Activated T-cell treated with anti-CD3 and anti-CD28 coated beads for 24 hours (primary cell): ENCODE results near the gene BANP.
"Not testable (repeated sequence)": the region's sequence is repeated elsewhere in the genome, so short reads cannot be mapped to it uniquely, and the experiment has no call there.

Experiments
- DNase-seq: peaks from one replicate; pipeline ENCODE4 v3.0.0-alpha.2; 2020; ENCODE audit warnings: low read depth

The BANP gene

GRCh38 chr16:88047462-88047861 is 96.2 kb downstream of the BANP start:
- no peak for DNase-seq

GRCh38 chr16:88048985-88049384 is 97.8 kb downstream of the BANP start:
- no peak for DNase-seq

GRCh38 chr16:88049561-88050545 is 98.6 kb downstream of the BANP start:
- no peak for DNase-seq

GRCh38 chr16:88050952-88051660 is 99.9 kb downstream of the BANP start:
- DNase-seq, result no peak

- DNase-seq, result no peak
Observed at GRCh38 chr16:88052661-88053060, 101.4 kb downstream of the BANP start.

- not testable (repeated sequence) for DNase-seq
Observed at GRCh38 chr16:88053479-88053878, 102.2 kb downstream of the BANP start.

GRCh38 chr16:88055356-88055755 is 104.1 kb downstream of the BANP start:
- DNase-seq, result no peak

GRCh38 chr16:88056212-88056611 is 105.0 kb downstream of the BANP start:
- no peak for DNase-seq

- DNase-seq, result no peak
Observed at GRCh38 chr16:88057656-88058055, 106.4 kb downstream of the BANP start.

- no peak for DNase-seq
Observed at GRCh38 chr16:88058136-88058535, 106.9 kb downstream of the BANP start.

GRCh38 chr16:88058817-88059216 is 107.6 kb downstream of the BANP start:
- DNase-seq, result no peak

GRCh38 chr16:88059701-88060386 is 108.6 kb downstream of the BANP start:
- DNase-seq, result no peak

- no peak for DNase-seq
Observed at GRCh38 chr16:88060524-88061219, 109.4 kb downstream of the BANP start.

GRCh38 chr16:88061346-88062110 is 110.3 kb downstream of the BANP start:
- no peak for DNase-seq

- DNase-seq, result no peak
Observed at GRCh38 chr16:88062341-88063210, 111.3 kb downstream of the BANP start.

- DNase-seq, result no peak
Observed at GRCh38 chr16:88063211-88063773, 112.1 kb downstream of the BANP start.

GRCh38 chr16:88064011-88064888 is 113.0 kb downstream of the BANP start:
- DNase-seq, result no peak

- no peak for DNase-seq
Observed at GRCh38 chr16:88064889-88065746, 113.9 kb downstream of the BANP start.
